GF-D8 (cell line): ENCODE results near the gene CAMK2N1.

Experiments
- DNase-seq: peaks from one replicate; lab custom pipeline; 2025; lab: John Stamatoyannopoulos, UW

The CAMK2N1 gene

DNA sequence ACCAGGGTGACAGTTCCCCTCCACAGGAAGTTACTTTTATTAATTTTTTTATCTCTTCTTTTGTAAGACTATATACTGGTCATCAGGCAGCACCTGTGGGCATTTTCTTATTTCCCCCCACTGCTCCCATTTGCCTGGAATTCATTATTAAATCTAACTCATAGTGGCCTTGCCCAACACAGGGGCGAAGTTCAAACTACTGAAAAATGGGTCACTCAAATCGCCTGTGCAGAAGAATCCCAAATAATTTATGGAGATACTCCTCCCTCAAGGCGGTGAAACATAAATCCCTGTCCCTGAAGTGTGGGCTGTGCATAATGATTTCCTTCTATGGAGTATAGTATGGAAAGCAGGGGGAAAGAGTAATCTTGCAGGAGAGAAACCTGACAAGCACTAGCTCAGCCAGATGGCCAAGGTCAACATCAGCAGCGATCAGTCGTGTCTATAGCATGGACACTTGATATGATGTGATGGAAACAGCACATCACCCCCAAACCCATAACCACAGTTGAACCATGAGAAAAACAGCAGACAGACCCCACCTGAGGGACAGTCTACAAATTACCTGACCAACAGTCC is 7.9 kb downstream of the CAMK2N1 start:
- DNase-seq: no peak

DNA sequence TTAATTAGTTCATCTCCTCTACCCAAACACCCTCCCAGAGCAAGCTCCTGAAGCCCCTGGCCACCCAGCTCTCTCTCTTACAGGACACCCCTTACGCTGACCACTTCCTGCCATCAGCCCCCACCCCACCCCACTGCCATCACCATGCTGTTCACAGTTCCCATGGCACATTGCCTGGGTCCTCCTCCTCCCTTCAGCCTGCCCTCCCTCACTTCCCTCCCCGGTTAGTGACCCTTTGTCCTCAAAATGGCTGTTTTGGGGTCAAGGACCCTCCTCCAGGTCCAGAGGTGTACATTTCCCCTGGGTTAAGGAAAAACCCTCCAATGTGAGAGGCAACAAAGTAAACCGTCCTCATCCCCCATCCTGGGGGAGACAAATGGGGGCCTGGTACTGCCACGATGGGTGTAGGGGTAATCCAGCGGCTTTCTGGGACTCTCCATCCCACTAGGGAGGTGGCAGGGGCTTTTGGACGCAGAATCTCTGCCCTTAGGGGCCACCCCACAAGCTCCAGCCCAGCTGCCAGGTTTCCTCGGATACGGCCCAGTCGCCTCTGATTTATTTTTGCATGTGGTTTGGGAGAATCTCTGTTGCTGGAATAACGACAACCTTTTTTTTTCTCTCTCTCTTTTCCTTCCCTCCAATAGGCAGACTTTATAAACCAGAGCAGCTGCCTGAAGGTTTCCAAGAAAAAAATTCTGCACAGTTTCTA is 8.5 kb downstream of the CAMK2N1 start:
- DNase-seq: no peak

DNA sequence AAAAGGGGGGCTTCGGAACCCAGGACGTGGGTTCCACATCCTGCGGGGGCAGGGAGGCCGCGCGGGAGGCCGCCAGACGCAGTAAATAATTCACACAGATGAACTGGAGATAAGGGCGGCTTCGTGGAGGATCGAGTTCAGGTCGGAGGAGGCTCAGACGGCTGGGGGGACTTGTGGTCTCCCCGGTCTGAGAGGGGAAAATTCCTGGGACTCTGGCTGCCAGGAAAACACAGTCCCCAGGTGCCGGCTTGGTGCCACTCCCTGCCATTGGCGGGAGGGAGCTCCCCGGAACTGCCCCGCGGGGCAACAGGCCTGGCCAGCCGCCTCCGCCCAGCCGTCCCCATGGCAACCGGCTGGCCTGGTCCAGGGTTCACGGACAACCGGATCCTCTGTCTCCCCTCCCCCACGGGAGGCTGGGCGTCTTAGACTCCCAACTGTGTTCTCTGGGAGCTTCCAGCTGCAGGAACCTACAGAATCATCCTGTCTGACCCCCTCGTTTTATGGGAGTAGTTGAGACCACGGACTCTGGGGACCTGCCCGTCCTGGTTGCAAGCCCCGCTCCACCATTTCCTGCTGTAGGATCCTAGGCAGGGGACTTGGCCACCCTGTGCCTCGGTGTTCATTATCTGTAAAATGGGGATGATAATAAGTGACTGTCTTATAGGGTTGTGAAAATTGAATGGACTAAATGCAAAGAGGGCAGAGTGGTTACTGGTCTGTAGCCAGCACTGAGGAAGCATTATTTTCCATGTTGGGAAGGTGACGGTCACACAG is 9.6 kb downstream of the CAMK2N1 start:
- no peak for DNase-seq

DNA sequence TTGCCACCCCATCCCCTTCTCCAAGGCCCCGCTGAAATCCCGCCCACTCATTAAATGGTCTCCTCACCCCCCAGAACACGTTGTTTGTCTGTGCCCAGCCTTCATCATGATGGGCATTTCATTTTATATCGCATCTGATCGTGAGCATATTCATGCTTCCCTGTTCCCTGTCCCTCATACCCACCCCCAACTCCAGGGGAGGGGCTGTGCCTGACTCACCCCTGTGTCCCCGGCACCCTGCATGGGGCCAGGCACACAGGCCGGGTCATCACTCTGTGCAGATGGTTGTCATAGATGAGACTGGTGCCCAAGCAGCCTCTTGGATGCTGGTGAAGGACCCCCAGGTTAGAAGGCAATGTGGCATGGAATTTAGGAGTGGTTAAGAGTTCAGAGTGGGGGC is 11.0 kb downstream of the CAMK2N1 start:
- DNase-seq: no peak

DNA sequence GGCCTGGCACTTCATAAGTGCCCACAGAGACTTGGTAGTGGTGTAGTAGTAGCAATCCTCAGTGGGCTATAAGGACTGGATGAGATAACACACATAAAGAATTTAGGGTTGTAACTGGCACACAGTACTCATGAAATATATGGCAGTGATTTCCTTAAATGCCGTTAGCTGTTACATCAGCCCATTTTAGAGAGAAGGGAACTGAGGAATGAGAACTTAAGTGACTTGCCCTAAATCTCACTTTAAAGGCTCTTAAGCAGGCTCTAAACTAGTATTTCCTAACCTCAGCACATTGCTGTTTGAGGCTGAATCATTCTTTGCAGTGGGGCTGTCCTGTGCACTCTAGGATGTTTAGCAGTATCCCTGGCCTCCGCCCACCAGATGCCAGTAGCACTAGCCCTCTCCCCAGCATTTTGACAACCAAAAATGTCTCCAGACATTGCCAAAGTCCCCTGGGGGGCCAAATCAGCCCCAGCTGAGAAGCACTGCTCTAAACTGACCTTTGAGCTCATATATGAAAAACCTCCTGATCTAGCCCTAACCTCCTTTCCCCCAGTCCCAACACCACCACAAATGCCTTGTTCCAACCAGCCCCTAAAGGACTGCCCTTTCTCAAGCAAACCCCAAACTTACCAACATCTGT is 11.6 kb downstream of the CAMK2N1 start:
- DNase-seq: no peak

DNA sequence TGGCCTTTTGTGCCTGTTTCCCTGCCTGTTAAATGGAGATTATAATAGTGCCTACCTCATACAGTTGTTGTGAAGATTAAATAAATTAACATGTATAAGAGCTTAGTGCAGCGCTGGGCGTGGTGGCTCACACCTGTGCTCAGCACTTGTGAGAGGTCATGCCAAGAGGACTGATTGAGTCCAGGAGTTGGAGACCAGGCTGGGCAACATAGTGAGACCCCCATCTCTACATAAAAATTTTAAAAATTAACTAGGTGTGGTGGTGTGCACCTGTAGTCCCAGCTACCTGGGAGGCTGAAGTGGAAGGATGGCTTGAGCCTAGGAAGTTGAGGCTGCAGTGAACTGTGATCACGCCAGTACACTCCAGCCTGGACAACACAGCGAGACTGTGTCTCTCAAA is 12.1 kb downstream of the CAMK2N1 start:
- DNase-seq: no peak

DNA sequence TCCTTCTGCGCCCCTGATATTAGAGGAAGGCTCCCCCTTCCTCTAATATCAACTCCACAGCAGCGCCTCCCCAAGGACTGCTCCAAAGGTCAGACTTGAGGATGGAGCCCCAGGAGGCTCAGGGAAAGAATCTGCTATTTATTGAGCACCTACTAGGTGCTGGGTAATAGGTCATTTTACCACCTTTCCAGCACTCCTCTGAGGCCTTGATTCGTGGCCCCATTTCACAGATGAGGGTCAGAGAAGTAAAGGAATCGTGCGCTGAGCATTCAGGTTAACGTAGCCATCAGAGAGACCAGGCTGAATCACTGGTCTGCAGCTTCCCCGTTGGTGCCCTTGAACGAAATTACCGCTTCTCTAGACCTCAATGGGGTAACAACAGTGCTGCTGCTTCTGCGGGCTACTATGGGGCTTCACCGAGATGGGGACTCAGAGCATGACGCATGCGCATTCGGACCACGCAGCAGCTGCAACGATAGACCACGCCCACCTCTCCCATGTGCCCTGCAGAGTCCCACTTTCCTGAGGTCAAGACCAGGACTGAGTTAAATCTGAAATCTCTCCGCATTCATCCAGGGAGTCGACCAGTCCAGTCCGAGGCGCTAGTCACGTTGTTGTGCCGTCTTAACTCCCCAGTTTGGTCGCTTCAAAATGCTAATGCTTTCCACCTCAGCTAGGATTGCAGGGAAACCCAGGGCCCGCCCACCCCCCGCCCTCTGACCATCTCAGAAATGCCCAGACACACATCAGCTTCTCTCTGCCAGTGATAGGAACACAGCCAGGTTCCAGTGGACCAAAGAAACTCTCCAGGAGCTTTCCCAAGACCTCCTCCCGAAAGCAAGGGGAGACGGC is 12.9 kb downstream of the CAMK2N1 start:
- DNase-seq: no peak

DNA sequence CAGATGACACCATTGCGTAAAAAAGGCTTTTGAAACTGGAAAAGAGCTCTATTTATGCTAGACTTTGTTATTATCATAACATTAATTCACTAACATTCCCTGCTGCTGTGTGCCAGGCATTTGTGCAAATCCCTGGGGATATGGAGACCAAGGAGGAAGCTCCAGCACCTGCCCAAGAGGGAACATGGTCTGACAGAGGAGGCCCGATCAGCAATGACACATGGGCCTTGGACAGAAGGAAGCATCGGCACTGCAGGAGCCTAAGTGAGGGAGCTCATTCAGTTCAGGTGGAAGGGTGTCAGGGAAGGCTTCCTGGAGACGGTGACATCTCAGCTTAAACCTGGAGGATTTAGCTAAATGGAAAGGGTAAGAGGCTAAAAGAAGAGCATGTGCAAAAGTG is 13.9 kb downstream of the CAMK2N1 start:
- DNase-seq: no peak

DNA sequence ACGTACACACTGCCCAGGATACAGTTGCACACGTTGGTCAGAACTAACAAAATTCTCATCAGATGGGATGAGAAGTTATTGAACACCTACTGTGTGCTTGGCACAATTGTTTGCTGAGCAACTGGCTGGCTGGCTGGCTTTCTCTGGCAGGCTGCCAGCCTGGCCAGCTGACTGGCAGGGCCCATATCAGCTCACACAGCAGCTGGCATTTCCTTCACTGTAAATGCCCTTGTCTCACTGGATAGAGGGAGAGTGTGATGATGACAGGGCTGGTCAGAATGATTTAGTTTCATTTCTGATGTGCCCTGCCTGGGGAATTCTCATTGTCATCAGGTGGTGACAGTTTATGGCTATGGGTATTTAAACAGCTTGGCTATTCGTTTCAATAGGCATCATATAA is 15.8 kb downstream of the CAMK2N1 start:
- DNase-seq: no peak

DNA sequence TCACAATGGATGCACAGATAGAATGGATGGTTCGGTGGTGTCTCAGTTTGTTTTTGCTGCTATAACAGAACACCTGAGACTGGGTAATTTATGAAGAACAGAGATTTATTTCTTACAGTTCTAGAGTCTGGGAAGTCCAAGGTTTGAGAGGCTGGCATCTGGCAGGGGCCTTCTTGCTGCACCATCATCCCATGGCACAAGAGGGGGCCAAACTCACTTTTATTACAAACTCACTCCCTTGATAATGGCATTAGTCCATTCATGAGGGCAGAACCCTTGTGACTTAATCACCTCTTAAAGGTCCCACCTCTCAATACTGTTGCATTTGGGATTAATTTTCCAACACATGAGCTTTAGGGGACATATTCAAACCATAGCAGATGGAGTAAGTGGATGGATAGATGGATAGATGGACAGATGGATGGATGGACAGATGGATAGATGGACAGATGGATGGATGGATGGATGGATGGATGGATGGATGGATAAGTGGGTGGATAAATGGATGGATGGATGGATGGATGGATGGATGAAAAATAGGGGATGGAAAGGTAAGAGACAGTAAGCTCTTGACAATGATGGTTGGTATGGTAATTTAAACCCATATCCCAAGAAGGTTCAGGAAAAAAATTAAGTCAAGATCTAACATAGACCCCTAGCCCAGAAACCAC is 16.5 kb downstream of the CAMK2N1 start:
- no peak for DNase-seq

DNA sequence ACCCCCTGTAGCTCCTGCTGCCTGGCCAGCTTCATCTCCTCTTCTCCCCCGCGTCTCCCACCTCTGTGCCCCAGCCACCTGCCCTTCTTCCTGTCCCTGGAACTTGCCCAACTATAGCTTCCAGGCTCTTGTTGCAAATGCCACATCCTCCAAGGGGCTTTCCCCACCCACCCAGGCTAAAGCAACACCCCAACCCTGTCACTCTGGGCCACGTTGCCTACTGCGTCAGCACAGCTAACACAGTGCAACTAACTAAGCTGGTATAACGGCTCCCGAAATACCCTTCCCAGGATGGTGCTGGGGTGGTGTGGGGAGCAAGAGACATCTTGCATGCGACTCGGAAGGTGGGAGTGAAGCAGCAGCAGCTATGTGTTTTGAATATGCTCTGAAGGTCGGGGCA is 19.7 kb downstream of the CAMK2N1 start:
- no peak for DNase-seq

DNA sequence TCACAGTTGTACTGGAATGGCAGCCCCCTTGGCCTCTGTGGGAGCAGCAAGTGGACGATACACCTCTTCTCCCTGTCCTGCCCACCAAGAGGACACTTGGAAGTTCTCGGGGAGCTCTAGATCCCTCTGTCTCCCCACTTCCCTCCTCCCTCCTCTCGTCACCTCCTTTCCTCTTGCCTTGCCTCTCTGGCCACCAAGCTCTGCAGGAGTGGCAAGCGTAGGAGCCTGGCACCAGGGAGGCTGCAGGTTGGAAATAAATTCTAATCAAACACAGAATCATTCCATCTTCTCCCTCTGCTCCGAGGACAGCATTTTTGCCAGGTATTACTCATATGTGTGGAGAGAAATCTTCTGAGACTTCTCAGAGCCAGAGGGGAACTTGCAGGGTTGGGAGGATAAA is 20.8 kb downstream of the CAMK2N1 start:
- no peak for DNase-seq

DNA sequence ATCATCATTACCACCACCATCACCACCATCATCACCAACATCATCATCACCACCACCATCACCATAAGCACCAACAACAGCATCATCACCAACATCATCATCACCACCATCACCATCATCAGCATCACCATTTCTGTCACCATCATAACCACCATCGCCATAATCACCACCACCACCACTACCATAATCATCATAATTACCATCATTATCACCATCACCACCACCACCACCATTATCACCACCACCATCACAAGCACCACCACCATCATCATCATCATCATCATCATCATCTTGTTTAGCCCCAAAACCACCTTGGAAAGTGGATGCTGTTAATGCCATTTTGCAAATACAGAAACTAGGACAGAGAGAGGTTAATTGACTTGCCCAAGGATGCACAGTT is 22.5 kb downstream of the CAMK2N1 start:
- no peak for DNase-seq

DNA sequence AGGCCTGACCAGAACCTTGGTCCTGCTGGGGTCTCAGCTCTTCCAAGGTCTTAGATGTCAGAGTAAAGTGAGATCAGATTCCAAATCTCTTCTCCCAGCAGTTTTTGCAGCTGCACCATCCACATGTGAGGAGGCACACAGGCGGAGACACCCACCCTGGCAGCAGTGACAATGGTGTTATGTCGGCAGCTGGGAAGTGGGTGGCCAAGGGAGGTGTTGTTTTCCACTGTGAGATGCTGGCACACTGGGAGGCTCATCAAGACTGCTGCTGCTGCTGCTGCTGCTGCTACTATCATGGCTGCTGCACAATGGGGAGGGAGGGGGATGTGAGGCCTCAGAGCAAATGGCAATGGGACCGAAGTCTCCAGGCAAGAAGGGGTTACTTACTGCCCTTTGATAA is 23.6 kb downstream of the CAMK2N1 start:
- DNase-seq: no peak

DNA sequence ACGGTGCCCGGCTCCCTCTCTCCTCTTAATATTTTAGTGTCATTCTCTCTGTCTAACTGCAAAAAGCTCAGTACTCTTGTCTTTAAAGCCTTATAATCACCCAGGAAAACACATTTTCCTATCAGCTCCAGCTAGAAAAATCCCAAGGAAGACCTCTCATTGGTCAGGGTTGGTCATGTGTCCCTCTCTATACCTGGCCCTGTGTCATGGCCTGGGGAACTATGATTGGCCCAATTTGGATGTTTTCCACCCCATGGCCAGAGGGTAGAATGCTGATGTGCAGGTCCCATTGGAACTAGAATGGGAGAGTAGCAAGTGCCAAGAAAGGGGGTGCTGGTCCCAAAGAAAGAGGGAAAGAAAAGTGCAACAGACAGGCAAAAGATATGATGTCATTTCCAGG is 27.3 kb downstream of the CAMK2N1 start:
- no peak for DNase-seq

DNA sequence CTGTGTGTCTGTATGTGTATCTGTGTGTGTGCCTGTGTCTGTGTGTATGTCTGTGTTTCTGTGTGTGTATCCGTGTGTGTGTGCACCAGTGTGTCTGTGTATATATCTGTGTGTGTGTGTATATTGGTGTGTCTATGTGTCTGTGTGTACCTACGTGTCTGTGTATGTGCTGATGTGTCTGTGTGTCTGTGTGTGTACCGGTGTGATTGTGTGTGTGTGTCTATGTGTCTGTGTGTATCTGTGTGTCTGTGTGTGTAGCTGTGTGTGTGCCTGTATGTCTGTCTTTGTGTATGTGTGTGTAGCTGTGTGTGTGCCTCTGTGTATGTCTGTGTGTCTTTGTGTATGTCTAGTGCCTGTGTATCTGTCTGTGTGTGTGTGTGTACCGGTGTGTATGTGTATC is 32.0 kb downstream of the CAMK2N1 start:
- DNase-seq: no peak

DNA sequence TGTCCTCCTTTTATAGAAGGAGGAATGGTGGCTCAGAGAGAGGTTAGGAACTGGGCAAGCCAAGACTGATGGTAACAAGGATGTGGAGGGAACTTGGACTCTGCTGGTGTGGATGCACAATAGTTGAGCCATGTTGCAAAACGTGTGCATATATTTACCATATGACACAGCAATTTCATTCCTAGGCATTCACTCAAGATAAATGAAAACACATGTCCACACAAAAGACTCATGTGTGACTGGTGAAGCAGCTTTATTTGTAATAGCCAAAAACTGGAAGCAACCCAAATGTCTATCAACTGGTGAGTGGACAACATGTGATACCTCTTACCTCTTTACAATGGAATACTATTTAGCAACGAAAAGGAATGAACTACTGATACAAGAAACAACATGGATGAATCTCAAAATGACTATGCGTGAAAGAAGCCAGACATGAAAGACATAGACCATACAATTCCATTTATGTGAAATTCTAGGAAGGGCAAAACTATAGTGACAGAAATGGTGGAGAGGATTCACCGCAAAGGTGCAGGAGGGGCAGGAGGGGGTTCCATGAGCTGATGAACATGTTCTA is 36.2 kb downstream of the CAMK2N1 start:
- DNase-seq: no peak

DNA sequence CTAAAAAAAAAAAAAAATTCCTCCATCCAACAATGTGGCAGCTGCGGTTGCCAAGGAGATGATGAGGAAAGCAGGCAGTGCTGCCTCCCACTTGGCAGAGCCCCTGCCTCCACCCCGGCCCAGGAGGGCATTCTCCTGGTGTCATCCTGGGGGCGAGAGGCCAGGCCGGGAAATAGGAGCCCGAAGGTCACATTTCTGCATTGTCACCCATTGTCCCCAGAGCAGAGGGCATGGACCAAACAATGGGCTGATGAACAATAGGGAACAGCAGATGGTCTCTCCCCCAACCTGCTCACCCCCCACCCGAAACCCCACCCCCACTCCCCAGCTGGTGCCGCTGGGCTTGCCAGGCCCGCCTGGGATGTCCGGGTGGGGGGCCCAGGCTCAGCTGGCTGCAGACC is 37.3 kb downstream of the CAMK2N1 start:
- no peak for DNase-seq

DNA sequence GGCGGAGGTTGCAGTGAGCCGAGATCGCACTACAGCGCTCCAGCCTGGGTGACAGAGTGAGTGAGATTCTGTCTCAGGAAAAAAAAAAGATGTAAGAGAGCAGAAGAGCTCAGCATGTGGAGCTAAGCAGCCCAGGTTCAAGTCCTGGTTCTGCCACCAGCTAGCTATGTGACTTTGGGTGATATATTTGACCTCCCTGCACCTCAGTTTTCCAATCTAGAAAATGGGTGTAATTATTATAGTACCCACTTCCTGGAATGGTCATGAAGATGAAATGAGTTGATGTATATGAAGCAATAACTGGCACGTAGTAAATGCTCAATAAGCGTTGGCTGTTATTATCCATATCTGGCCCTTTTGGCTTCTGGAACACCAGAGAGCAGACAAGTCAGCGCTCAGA is 38.2 kb downstream of the CAMK2N1 start:
- DNase-seq: no peak

DNA sequence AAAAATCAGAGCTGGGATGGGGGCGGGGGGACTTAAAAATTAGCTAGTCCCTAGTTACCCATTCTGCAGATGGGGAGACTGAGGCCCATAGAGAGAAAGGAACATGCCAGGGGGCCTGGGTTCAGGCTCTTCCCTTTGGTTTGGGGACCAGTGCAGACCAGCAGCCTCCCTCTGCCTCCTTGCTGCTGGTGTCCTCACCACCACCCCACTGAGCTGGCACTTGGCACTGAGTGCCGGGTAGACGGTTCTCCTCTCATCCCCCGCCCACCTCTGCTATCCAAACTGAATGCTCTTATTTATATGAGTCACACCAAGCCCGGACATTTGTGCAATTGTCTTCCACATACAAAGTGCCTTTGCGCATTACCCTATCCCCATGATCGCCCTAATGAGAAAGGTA is 39.2 kb downstream of the CAMK2N1 start:
- DNase-seq: no peak

DNA sequence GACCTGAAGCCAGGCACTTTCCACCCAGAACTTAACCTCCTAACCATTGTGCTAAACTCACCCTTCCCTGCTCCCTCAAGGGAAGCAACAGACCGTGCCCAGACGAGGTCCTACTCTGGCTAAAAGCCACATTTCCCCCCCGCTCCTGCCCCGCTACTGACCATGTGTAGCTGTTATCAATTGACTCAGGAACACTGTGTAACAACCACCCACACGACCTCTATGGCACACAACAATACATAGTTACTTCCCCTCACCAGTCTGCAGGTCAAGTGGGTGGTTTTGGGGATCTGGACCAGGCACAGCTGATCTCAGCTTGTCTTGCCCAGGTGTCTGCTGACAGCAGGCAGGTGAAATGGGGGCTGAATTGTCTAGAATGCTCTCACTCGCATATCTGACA is 40.1 kb downstream of the CAMK2N1 start:
- DNase-seq: no peak
